Ishikawa (cell line): ENCODE results near the gene IL17RA.

Experiments used
- CEBPB ChIP-seq: IDR thresholded peaks from 2 replicates; pipeline ENCODE4 v1.6.1; 2012
- CREB1 ChIP-seq: IDR thresholded peaks from 2 replicates; pipeline ENCODE4 v1.6.1; 2012; ENCODE audit warnings: low read depth
- EGR1 ChIP-seq: IDR thresholded peaks from 2 replicates; pipeline ENCODE4 v1.6.1; 2012
- EP300 ChIP-seq: IDR thresholded peaks from 2 replicates; pipeline ENCODE4 v1.6.1; 2012; ENCODE audit warnings: borderline replicate concordance
- FOXM1 ChIP-seq: IDR thresholded peaks from 2 replicates; pipeline ENCODE4 v1.6.1; 2012; ENCODE audit warnings: low read depth, borderline replicate concordance
- MAX ChIP-seq: IDR thresholded peaks from 2 replicates; pipeline ENCODE4 v1.6.1; 2012
- RAD21 ChIP-seq: IDR thresholded peaks from 2 replicates; pipeline ENCODE4 v1.6.1; 2012; ENCODE audit warnings: low read depth
- REST ChIP-seq: IDR thresholded peaks from 2 replicates; pipeline ENCODE4 v1.6.1; 2012; ENCODE audit warnings: low read depth, mild to moderate bottlenecking
- TAF1 ChIP-seq: IDR thresholded peaks from 2 replicates; pipeline ENCODE4 v1.6.1; 2012; ENCODE audit warnings: low read depth, mild to moderate bottlenecking
- TCF12 ChIP-seq: IDR thresholded peaks from 2 replicates; pipeline ENCODE4 v1.6.1; 2012; ENCODE audit warnings: low read depth
- TEAD4 ChIP-seq: IDR thresholded peaks from 2 replicates; pipeline ENCODE4 v1.6.1; 2012
- USF1 ChIP-seq: IDR thresholded peaks from 2 replicates; pipeline ENCODE4 v1.6.1; 2012
- YY1 ChIP-seq: IDR thresholded peaks from 2 replicates; pipeline ENCODE4 v1.6.1; 2012; ENCODE audit warnings: low read depth
- ZBTB7A ChIP-seq: IDR thresholded peaks from 2 replicates; pipeline ENCODE4 v1.6.1; 2012; ENCODE audit warnings: low read depth

GRCh38 chr22:17157714-17158113 is 72.9 kb downstream of the IL17RA start:
- TF ChIP-seq YY1 (no peak), EP300 (no peak), MAX (no peak), EGR1 (no peak), CEBPB (no peak), ZBTB7A (no peak), FOXM1 (no peak), TEAD4 (no peak), CREB1 (no peak), REST (no peak), RAD21 (no peak), TCF12 (no peak), TAF1 (no peak), USF1 (no peak)
